OCI-LY7 (cell line): ENCODE measurements around the gene AMZ1. TPM values are rescaled to one million over a fixed set of nuclear protein-coding genes. Genes with fewer than 3 reads are reported as not detected.

Experiments used
- BruUV-seq: library from RNA; stranded (reverse); fragments of 400-500 nt; replicated peaks from 2 replicates; lab custom pipeline; 2021; lab: Mats Ljungman, UMichigan
- CTCF ChIA-PET: fragments of 300-600 bp; sonication (Branson Sonifier 250); formaldehyde crosslinking; loops from one replicate; lab custom pipeline; 2022; ENCODE audit warnings: antibody characterized with exemption; ENCODE audit not compliant: unreplicated experiment; lab: Charles Lee
- POLR2A ChIA-PET: fragments of 300-600 bp; sonication (Branson Sonifier 250); formaldehyde crosslinking; loops from one replicate; lab custom pipeline; 2022; ENCODE audit warnings: antibody characterized with exemption; lab: Charles Lee
- DNase-seq: peaks from one replicate; pipeline ENCODE4 v3.0.0-alpha.2; 2015; ENCODE audit warnings: low spot score
- H2AFZ ChIP-seq: fragments of 200-600 bp; sonication (generic), shearing (Covaris generic); 2 replicates; pipeline ENCODE4 v1.6.1; 2014; ENCODE audit warnings: mild to moderate bottlenecking, antibody characterized with exemption, low read length, moderate library complexity
- H3K27ac ChIP-seq: fragments of 200-600 bp; sonication (generic); 2 replicates; pipeline ENCODE4 v1.5.1; 2014; ENCODE audit warnings: mixed run types, low read depth, mild to moderate bottlenecking, moderate library complexity, low read length, inconsistent platforms; ENCODE audit not compliant: poor library complexity, severe bottlenecking
- H3K36me3 ChIP-seq: fragments of 200-600 bp; sonication (generic); 2 replicates; pipeline ENCODE4 v1.6.1; 2014; ENCODE audit warnings: mild to moderate bottlenecking, antibody characterized with exemption, low read length, moderate library complexity, mixed read lengths; ENCODE audit not compliant: insufficient read depth
- H3K4me1 ChIP-seq: fragments of 200-600 bp; sonication (generic); 2 replicates; pipeline ENCODE4 v1.5.1; 2014; ENCODE audit warnings: mild to moderate bottlenecking, low read length; ENCODE audit not compliant: insufficient read depth, poor library complexity, severe bottlenecking
- H3K4me2 ChIP-seq: fragments of 200-600 bp; sonication (generic); 2 replicates; pipeline ENCODE4 v1.6.1; 2014; ENCODE audit warnings: mild to moderate bottlenecking, low read length
- H3K4me3 ChIP-seq: fragments of 200-600 bp; sonication (generic); 2 replicates; pipeline ENCODE4 v1.5.1; 2014; ENCODE audit warnings: mild to moderate bottlenecking, low read depth, low read length; ENCODE audit not compliant: poor library complexity, severe bottlenecking
- H3K79me2 ChIP-seq: fragments of 200-600 bp; sonication (generic); 2 replicates; pipeline ENCODE4 v1.6.1; 2016; ENCODE audit warnings: low read depth, mild to moderate bottlenecking, low read length, moderate library complexity, mixed read lengths; ENCODE audit not compliant: insufficient read depth
- H3K9me2 ChIP-seq: fragments of 200-600 bp; sonication (generic); 2 replicates; pipeline ENCODE4 v1.6.1; 2016; ENCODE audit warnings: mild to moderate bottlenecking, low read length, mixed read lengths; ENCODE audit not compliant: insufficient read depth
- H3K9me3 ChIP-seq: fragments of 200-600 bp; sonication (generic); 2 replicates; pipeline ENCODE4 v1.6.1; 2014; ENCODE audit warnings: mild to moderate bottlenecking, mixed run types, low read length, mixed read lengths
- H4K20me1 ChIP-seq: fragments of 200-600 bp; sonication (generic); 2 replicates; pipeline ENCODE4 v1.6.1; 2014; ENCODE audit warnings: mild to moderate bottlenecking, antibody characterized with exemption, low read length, moderate library complexity, mixed read lengths; ENCODE audit not compliant: insufficient read depth
- CTCF ChIP-seq: fragments of 200-600 bp; sonication (generic); conservative IDR thresholded peaks from 2 replicates; pipeline ENCODE4 v1.5.1; 2014; ENCODE audit warnings: mild to moderate bottlenecking, antibody characterized with exemption, low read length, moderate library complexity, mixed read lengths
- EZH2phosphoT487 ChIP-seq: fragments of 200-600 bp; sonication (generic); IDR thresholded peaks from 2 replicates; pipeline ENCODE4 v1.6.1; 2018; ENCODE audit warnings: low read depth, borderline replicate concordance, mild to moderate bottlenecking, mixed run types, antibody characterized with exemption, low read length, moderate library complexity, mixed read lengths
- intact Hi-C: fragments of 100-400 bp; cut with micrococcal nuclease; formaldehyde crosslinking; loops from one replicate; pipeline ENCODE4 v1.10.0; 2022; ENCODE audit not compliant: unreplicated experiment
- total RNA-seq, 2 experiments: library from RNA; depleted of rRNA in 1 of 2; stranded (reverse); fragments of >200 nt in 1 of 2; shearing (Covaris generic) in 1 of 2; gene quantifications; 2 replicates each; pipeline ENCODE4 v1.2.3, GENCODE V29; 2014 to 2022

AMZ1 gene
- total RNA-seq, 2 experiments from 2014 or later: 1.4 to 2.7 TPM

GRCh38 chr7:2730846-2731770, 43.1 kb downstream of the AMZ1 start:
- H3K79me2 ChIP-seq: no peaks in the 10 kb centered on the region
- intact Hi-C loops: no loop called here
- TF ChIP-seq EZH2phosphoT487 (no peak), CTCF (no peak)
- H3K4me2 ChIP-seq: no peak overlapping the region
- H4K20me1 ChIP-seq: no peaks in the 10 kb centered on the region
- no peak overlapping the region for H2AFZ ChIP-seq
- H3K36me3 ChIP-seq: 0 out of 2 replicates have a peak, but pooled peaks cover 4% of the 10 kb centered on the region
- ChIA-PET CTCF (no interaction called here), POLR2A (interaction anchor here (1.4 kb wide), 1 partner anchor 9 kb away, joined by 3 read pairs; no protein-coding TSS in a partner anchor)
- no peaks in the 10 kb centered on the region for H3K4me1 ChIP-seq
- BruUV-seq: no TSS peak
- no peak overlapping the region for H3K4me3 ChIP-seq
- no peak for DNase-seq
- H3K27ac ChIP-seq: no peak overlapping the region
- H3K9me2 ChIP-seq: no peaks in the 10 kb centered on the region
- H3K9me3 ChIP-seq: no peaks in the 10 kb centered on the region

GRCh38 chr7:2732388-2732787, 44.4 kb downstream of the AMZ1 start:
- Histone ChIP-seq H3K4me1 (no peaks in the 10 kb centered on the region), H3K4me3 (no peak overlapping the region), H2AFZ (no peak overlapping the region), H3K79me2 (no peaks in the 10 kb centered on the region), H3K9me3 (no peaks in the 10 kb centered on the region), H3K27ac (no peak overlapping the region), H4K20me1 (no peaks in the 10 kb centered on the region), H3K36me3 (0 out of 2 replicates have a peak, but pooled peaks cover 4% of the 10 kb centered on the region), H3K4me2 (no peak overlapping the region), H3K9me2 (no peaks in the 10 kb centered on the region)
- TF ChIP-seq EZH2phosphoT487: no peak
- no peak for TF ChIP-seq CTCF
- POLR2A ChIA-PET: interaction anchor here (0.6 kb wide), 1 partner anchor 8 kb away, joined by 3 read pairs; no protein-coding TSS in a partner anchor
- BruUV-seq: no TSS peak
- CTCF ChIA-PET: no interaction called here
- DNase-seq: no peak
- intact Hi-C loops: no loop called here
